ENCODE results near the gene TMEM89.

- TF ChIP-seq CTCF (IDR thresholded peaks at IDR 0.05; ENCODE audit: insufficient read depth, low read length, poor library complexity, severe bottlenecking) (no peak), EZH2phosphoT487 (conservative IDR thresholded peaks at IDR 0.05; ENCODE audit: low read length) (no peak)
Observed at GRCh38 chr3:48596157-48596556, 25.4 kb downstream of the TMEM89 start.
